HG03575 (cell line): ENCODE results near the gene PRM2.
"Not testable (repeated sequence)": the region's sequence is repeated elsewhere in the genome, so short reads cannot be mapped to it uniquely, and the experiment has no call there.

Experiments
- ATAC-seq: cut with Tn5 transposase; IDR thresholded peaks from one replicate; pipeline ENCODE4 v1.9.1; 2021; ENCODE audit not compliant: unreplicated experiment, insufficient number of reproducible peaks, low FRiP score; ENCODE audit errors: extremely low read depth

PRM2 gene

DNA sequence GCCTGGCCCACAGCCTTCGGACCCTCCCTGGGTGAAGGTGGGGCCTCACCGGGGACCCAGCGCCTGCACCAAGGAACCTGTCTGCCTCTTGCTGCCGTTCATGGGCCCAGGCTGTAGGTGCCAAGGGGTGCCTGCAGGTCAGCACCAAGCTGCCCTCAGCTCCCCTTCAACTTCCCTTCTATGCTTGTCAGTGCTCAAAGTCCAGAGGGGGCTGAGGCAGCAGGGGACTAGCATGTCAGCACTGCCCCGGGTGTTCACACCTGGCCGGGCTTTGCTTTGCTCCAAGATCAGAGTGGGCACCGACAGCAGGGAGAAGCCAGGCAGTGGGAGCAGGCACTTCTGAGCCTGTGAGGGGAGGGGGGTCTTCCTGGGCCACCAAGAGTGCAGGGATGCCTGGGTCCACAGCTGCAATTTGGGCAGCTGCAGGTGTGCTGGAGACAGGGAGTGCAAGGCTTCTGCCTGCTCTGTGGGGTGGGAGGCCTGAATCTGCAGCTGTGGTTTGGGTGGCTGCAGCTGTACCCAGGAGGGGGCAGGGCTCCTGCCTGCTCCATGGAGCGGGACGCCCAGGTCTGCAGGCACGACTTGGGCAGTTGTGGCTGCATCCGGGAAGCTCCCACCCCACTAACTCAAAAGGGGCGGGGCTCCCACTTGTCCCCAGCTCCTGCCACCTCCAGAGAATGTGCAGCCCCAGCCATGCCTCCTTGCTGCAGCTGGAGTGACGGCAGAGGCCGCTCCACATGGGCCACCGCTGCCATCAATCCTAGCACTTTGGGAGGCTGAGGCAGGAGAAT, 32.4 kb upstream of the PRM2 start:
- ATAC-seq: no peak

DNA sequence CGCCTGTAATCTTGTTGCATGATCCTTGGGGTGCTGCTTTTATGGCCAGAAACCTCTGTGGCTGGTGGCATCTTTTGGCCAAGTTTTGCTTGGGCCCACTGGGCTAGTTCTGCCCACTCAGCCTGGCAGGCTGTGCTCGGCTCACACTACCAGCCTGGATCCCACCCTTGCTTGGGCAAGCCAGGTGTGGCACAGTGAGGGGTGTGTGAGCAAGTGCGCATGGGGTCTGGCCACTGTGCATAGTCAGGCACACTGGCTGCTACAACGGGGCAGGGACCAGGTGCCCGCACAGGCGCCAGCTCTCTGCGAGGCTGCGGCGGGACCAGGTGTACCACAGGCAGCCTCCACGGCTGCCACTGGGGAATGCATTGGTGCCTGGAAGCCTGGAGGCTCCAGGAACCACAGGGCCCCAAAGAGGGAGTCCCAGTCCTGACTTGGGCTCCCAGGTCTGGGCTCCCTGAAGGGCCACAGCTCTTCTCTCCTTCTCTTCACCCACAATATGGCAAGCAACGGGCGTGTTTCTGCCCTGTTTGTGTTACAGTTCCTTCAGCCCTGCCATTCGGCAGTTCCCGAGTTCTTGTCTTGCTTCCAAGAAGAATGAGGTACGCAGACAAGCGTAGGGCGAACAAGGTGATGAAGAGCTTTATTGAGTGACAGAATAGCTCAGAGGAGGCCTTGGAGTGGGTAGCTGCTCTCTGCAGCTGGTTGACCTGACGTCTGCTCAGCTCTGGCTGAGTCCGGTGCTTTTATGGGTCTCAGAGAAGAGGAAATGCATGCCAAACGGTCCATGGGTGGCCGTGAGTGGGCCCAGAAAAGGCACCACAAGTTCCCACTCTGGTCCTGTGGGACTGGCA, 31.6 kb upstream of the PRM2 start:
- ATAC-seq: no peak

DNA sequence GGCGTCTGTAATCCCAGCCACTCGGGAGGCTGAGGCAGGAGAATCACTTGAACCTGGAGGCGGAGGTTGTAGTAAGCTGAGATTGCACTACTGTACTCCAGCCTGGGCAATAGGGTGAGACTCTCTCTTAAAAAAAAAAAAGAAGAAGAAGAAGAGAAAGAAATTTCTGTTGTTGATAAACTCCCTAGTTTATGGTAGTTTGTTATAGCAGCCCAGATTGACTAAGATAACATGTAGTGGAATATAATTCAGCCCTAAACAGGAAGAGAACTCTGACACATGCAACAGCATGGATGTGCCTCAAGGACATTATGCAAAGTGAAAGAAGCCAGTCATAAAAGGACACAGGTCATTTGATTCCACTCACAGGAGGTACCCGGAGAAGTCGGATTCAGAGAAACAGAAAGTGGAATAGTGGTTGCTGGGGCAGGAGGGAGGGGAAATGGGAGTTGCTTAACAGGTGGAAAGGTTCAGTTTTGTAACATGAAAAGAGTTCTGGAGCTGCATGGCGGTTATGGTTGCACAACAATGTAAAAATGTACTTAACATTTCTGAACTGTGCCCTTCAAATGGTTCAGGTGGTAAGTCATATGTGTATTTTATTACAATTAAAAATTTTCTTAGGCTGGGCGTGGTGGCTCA, 30.8 kb upstream of the PRM2 start:
- no peak for ATAC-seq

DNA sequence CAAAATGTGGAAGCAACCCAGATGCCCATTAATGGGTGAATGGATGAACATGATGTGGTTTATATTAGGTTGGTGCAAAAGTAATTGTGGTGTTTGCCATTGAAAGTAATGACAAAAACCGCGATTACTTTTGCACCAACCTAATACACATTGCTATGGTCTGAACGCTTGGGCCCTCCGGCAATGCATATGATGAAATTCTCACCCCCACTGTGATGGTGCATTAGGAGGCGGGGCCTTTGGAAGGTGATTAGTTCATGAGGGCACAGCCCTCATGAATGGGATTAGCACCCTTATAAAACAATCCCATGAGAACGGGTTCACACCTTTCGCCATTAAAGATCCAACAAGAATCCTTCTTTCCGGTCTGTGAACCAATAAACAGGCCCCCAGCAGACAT, 30.1 kb upstream of the PRM2 start:
- ATAC-seq: no peak

DNA sequence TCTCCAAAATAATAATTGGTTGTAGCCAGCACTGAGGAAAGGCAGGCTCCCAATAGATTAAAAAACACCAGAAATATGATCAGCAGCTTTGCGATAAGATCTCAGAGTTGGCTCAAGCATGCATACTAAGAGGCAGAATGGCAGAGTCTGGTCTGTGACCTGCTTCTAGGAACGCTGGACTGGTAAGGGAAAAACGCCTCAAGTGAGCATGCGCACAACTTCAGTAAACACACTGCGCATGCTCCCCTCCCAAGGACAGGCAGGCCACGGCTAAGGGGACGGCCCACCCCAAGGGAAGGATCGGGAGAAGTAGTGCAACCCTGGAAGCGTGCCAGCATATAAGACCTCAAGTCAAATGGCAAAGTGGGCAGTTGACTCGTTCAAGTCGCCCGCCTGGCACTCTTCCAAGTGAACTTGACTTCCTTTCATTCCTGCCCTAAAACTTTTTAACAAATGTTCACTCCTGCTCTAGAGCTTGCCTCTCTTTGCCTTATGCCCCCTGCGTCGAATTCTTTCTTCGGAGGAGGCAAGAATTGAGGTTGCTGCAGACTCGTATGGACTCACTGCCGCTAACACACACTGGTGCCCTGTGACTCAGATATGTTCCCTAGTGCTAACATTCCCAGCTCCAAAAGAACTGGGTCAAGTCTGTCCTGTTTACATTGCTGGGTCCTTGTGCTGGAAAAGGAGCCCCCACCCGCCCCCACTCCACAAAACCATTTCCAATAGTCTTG, 27.3 kb upstream of the PRM2 start:
- ATAC-seq: no peak

DNA sequence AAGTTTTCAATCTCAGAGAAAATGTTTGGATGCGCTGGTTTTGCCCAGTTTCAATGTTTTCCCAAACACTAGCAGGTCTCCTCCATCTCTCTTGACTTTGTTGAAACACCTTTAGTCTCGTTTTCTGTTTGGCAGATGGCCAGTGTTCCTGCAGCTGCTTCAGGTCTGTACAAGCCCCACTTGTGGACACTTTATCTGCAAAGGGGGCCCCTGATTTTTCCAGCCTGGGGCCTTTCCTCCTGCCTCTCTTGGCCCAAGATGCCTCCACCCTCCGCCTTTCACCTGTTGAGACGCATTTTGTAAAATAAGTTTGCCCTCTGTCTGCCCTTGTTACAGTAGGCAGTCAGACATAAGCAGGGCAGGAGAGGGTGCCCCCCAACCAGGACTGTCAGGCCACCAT, 26.7 kb upstream of the PRM2 start:
- ATAC-seq: no peak

DNA sequence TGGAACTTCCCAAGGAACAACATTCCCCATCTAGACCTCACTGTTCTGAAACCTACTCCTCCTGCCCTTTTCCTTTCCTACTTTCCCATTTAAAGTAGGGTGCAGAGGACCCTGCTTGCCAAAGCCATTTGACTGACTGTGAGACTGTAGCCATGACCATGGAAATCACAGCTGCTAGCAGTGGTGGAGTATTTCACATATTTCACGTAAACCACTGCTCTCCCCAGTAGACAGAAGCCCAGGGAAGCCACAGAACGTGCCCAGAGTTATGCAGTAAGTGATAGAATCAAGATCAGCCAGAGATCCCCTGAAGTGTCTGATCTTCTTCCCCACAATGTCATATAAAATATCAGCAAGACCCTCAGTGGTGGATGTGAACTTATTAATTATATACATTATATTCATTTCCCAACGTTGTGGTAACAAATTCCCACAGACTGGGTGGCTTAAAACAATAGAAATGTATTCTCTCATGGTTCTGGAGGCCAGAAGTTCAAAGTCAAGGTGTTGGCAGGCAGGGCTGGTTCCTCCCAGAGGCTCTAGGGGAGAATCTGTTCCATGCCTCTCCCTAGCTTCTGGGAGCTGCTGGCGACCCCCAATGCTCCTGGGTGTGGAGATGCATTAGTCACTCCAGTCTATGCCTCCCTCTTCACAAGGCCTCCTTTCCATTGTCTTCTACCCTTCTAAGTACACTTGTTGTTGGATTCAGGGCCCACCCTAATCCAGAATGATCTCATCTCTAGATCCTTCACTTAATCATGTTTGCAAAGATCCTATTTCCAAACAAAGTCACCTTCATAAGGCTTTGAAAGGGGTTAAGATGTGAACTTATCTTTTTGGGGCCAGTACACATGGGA, 25.6 kb upstream of the PRM2 start:
- no peak for ATAC-seq

DNA sequence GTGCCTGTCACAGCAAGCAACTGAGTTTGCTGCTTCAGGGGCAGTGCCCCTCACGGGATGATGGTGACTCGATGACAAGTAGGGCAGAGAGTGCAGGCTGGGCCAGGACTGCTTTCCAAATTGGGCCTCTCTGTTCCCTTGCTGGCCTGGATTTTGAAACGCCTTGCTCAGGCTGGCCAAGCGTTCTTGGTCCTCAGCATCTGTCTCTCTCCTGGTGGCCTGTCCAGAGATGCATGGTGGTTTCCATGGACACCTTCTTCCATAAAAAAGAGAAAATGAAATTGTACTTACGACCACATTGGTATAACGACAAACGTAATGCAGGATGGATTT, 24.2 kb upstream of the PRM2 start:
- ATAC-seq: no peak

DNA sequence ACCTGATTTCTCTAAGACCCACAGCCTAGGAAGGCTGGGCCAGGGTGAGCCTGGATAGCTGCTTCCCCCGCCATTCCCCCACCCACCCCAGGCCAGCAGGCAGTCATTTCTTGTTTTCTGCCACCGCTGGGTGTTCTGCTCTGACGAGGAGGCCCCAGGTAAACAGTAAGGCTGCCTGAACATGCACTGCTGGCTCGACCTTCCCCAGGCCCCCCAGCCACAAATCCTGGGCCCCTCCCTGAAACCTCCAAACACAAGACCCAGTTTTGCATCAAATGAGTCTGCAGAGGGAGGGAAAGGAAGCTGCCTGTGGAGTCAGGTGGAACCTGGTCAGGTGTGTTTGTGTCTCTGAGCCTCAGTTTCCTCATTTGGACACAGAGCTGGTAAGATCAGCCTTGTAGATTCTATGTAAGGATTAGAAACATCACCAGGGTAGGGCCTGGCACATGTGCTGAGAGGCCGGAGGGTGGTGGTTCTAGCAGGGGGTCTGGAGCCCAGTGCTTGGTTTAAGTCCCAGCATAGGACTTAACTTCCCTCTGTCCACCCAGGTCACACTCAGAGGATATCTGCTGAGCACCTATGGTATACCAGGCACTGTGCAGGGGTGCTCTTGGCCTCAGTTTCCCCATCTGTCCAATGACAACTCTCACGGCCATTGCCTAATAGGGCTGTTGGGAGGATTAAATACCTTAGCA, 23.7 kb upstream of the PRM2 start:
- ATAC-seq: no peak

DNA sequence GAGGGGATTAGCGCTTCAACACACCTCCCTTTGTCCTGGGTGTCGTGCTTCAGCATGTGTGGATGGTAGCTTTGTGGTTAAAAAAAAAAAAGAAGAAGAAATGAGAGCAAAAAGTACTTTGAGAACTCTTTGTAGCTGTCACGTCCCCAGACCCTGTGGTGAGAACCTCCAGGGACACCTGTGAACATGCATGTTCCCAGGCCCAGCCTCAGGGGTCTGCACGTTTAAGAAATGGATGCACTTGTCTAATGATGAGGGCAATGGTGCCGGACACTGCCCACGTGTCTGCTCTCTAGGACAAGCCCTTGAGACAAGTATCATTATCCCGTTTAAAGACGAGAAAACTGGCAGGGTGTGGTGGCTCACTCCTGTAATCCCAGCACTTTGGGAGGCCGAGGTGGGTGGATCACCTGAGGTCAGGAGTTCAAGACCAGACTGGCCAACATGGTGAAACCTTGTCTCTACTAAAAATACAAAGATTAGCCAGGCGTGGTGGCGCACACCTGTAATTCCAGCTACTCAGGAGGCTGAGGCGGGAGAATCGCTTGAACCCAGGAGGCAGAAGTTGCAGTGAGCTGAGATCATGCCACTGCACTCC, 22.8 kb upstream of the PRM2 start:
- not testable (repeated sequence) for ATAC-seq

DNA sequence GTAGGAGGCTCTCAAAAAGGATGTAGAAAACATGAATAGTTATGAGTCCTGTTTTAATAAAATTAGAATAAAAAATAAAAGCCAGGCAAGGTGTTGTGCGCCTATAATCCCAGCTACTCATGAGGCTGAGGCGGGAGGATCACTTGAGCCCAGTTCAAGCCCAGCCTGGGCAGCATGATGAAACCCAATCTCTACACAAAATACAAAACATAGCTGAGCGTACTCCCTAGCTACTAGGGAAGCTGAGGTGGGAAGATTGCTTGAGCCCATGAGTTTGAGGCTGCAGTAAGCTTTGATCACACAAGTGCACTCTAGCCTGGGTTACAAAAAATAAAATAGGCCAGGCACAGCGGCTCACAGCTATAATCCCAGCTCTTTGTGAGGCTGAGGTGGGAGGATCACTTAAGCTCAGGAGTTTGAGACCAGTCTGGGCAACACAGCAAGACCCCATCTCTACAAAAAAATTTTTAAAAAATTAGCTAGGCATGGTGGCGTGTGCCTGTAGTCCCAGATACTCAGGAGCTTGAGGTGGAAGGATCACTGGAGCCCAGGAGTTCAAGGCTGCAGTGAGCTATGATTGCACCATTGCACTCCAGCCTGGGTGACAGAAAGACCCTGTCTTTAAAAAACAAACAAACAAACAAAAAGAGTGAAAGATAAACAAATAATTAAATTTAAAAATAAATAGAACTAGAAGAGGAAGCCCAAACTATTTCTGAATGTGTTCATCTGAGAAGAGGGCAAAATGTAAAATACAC, 22.0 kb upstream of the PRM2 start:
- no peak for ATAC-seq

DNA sequence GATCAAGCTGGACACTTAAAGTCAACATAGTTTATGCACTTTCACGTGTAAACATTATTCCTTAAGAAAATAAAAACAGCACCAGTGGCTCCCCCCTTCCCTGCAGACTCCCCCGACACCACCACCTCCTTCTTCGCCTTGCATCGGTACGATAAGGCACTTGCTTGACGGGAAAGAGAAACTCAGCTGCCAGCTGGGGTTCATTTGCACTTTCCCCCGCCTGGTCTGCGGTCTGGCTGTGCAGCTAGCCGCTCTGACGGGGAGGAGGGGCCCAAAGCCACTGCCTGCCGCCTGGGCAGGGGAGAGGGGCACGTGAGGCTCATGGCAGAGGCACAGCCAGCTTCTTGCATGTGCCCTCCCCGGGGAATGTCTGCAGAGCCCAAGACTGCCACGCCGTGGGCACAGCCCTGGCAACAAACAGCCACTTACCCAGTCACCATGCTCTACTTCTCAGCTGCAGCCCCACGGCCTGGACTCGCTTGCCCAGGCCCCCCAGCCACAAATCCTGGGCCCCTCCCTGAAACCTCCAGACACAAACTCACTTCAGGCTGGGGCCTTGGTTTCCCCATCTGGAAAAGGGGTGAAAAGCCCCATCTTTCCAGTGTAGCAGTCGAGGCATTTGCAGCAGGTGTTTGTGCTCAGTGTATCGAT, 21.3 kb upstream of the PRM2 start:
- no peak for ATAC-seq

DNA sequence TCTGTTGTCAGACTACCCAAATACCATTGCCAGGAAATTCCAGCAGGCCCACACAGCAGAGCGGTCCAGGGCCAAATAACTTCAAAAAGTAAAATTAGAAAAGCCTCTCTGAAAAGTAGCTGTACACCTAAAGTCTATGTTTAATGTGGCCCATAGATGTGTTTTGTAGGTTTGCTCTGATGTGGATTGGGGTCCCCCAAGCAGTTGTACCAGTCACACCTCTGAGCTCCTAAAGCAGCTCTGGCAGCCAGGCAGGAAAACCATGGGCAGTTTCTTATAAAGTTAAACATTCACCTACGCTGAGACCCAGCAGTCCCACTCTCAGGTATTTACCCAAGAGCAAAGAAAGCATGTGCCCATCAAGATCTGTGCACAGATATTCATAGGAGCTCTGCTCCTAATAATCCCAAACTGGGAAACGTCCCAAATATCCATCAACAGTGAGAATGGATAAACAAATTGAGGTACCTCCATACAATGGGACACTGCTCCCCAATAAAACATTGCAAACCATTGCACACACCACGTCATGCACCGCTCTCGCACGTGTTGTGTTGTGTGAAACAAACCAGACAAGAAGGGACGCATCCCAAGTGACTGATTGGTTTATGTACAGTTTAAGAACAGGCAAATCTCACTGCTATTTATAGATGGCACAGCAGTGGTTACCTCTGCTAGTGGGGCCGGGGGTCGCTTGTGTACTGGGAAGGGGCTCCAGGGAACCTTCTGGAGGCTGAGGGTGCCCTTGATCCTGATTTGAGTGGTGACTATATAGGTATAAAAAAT, 20.6 kb upstream of the PRM2 start:
- no peak for ATAC-seq

DNA sequence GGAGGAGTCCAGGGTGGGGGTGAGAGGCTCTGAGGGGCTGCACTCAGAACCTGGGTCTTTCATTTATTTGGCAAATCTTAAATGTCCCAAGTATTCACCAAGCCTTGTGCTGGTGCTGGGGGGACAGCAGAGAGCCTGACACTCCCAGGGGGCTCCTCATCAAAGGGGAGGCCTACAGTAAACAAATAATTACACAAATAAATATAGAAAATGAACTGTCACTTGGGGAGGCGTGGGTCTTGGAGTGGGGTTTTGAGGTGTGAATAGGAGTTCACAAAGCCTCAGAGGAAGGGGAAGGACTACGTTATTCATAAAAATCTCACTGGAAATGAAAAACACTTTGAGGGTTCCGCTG, 20.0 kb upstream of the PRM2 start:
- ATAC-seq: no peak

DNA sequence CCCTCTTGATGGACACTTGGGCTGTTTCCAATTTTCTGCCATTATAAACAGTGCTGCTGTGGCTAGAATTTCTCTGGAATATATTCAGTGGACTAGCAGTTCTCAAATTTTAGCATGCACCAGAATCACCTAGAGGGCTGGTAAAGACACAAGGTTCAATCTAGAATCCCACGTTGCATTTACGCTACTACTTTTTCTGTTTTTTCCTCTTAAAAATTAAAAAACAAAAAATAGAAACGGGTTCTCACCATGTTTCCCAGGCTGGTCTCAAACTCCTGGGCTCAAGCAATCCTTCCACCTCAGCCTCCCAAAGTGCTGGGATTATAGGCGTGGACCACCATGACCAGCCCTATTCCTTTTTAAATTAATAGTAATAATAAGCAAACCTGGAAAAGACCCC, 19.4 kb upstream of the PRM2 start:
- no peak for ATAC-seq
